Breast epithelium (tissue), 3 donors: Measurements from ENCODE around the gene NAE1.

Experiments used
- POLR2A ChIP-seq: fragments of 450-650 bp; IDR thresholded peaks from one replicate; pipeline ENCODE4 v1.6.1; 2016; ENCODE audit warnings: antibody characterized with exemption, mild to moderate bottlenecking, moderate library complexity
- POLR2AphosphoS5 ChIP-seq, 3 donors: sonication (generic); formaldehyde crosslinking; IDR thresholded peaks; one replicate each; pipeline ENCODE4 v1.6.1; 2017; ENCODE audit warnings: antibody characterized with exemption in 3 of 3
- TF ChIP-seq, protein P1 (sequence below), 3 donors: fragments of 450-650 bp; IDR thresholded peaks; one replicate each; pipeline ENCODE4 v1.5.1; 2016 to 2017; ENCODE audit warnings: antibody characterized with exemption in 3 of 3, mild to moderate bottlenecking in 3 of 3, moderate library complexity in 3 of 3

DNA sequence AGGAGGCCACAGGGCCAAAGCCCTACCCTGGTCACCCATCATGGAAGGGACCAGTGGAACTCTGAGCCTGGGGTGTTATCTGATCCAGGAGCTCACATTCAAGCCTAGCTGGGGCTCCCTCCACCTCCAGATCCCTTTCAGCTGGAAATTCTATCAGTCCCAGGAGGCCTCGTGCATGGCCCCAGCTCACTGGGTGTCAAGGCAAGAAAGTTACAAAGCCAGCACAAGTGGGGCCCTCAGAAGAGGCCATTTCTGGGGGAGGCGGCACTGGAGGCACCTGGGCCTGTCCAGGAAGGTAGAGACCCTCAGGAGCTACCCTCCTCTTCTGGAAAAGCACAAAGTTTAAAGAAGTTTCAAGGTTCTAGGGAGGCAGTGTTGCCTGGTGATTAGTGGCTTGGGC, 18.2 kb upstream of the NAE1 start:
- TF ChIP-seq POLR2AphosphoS5 (IDR thresholded peaks at IDR 0.05) (no peak), POLR2A (no peak)
- TF ChIP-seq, protein P1, sequence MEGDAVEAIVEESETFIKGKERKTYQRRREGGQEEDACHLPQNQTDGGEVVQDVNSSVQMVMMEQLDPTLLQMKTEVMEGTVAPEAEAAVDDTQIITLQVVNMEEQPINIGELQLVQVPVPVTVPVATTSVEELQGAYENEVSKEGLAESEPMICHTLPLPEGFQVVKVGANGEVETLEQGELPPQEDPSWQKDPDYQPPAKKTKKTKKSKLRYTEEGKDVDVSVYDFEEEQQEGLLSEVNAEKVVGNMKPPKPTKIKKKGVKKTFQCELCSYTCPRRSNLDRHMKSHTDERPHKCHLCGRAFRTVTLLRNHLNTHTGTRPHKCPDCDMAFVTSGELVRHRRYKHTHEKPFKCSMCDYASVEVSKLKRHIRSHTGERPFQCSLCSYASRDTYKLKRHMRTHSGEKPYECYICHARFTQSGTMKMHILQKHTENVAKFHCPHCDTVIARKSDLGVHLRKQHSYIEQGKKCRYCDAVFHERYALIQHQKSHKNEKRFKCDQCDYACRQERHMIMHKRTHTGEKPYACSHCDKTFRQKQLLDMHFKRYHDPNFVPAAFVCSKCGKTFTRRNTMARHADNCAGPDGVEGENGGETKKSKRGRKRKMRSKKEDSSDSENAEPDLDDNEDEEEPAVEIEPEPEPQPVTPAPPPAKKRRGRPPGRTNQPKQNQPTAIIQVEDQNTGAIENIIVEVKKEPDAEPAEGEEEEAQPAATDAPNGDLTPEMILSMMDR (IDR thresholded peaks at IDR 0.05) = no peak
